HG02840 (cell line): ENCODE measurements around the gene WAS.

Experiments used
- ATAC-seq: cut with Tn5 transposase; IDR thresholded peaks from one replicate; pipeline ENCODE4 v1.9.1; 2021; ENCODE audit warnings: mild to moderate bottlenecking, moderate library complexity, moderate number of reproducible peaks; ENCODE audit not compliant: unreplicated experiment, low FRiP score

WAS gene

GRCh38 chrX:48709522-48710112 is 26.0 kb downstream of the WAS start:
- ATAC-seq, result no peak

- ATAC-seq, result no peak
Observed at GRCh38 chrX:48711162-48711928, 27.7 kb downstream of the WAS start.

- no peak for ATAC-seq
Observed at GRCh38 chrX:48711929-48712505, 28.4 kb downstream of the WAS start.

GRCh38 chrX:48713847-48714246 is 30.2 kb downstream of the WAS start:
- no peak for ATAC-seq

- no peak for ATAC-seq
Observed at GRCh38 chrX:48714573-48714972, 31.0 kb downstream of the WAS start.

- ATAC-seq, result no peak
Observed at GRCh38 chrX:48715072-48715471, 31.5 kb downstream of the WAS start.

GRCh38 chrX:48715876-48716502 is 32.4 kb downstream of the WAS start:
- ATAC-seq, result no peak

- ATAC-seq, result no peak
Observed at GRCh38 chrX:48719958-48720357, 36.4 kb downstream of the WAS start.

GRCh38 chrX:48720577-48721250 is 37.1 kb downstream of the WAS start:
- ATAC-seq, result no peak

GRCh38 chrX:48721916-48722315 is 38.3 kb downstream of the WAS start:
- no peak for ATAC-seq

GRCh38 chrX:48726596-48726995 is 43.0 kb downstream of the WAS start:
- ATAC-seq, result no peak

GRCh38 chrX:48728653-48729052 is 45.1 kb downstream of the WAS start:
- no peak for ATAC-seq

- ATAC-seq, result no peak
Observed at GRCh38 chrX:48736303-48736702, 52.7 kb downstream of the WAS start.

- no peak for ATAC-seq
Observed at GRCh38 chrX:48736878-48737212, 53.2 kb downstream of the WAS start.

- ATAC-seq, result peak; percentile 95
Observed at GRCh38 chrX:48737213-48737938, 53.8 kb downstream of the WAS start.

GRCh38 chrX:48737940-48738339 is 54.3 kb downstream of the WAS start:
- no peak for ATAC-seq
